GM12875 (cell line): ENCODE measurements around the gene YPEL1.

Experiments used
- H3K4me3 ChIP-seq: one replicate; pipeline ENCODE4 v1.5.1; 2011; ENCODE audit warnings: low read depth, low read length, control low read depth
- TF ChIP-seq, protein P1 (sequence below): IDR thresholded peaks from 2 replicates; pipeline ENCODE4 v1.5.1; 2011; ENCODE audit warnings: low read depth, mild to moderate bottlenecking, control low read depth, inconsistent platforms, low read length, moderate library complexity, borderline replicate concordance; ENCODE audit not compliant: insufficient read depth

YPEL1 gene

DNA sequence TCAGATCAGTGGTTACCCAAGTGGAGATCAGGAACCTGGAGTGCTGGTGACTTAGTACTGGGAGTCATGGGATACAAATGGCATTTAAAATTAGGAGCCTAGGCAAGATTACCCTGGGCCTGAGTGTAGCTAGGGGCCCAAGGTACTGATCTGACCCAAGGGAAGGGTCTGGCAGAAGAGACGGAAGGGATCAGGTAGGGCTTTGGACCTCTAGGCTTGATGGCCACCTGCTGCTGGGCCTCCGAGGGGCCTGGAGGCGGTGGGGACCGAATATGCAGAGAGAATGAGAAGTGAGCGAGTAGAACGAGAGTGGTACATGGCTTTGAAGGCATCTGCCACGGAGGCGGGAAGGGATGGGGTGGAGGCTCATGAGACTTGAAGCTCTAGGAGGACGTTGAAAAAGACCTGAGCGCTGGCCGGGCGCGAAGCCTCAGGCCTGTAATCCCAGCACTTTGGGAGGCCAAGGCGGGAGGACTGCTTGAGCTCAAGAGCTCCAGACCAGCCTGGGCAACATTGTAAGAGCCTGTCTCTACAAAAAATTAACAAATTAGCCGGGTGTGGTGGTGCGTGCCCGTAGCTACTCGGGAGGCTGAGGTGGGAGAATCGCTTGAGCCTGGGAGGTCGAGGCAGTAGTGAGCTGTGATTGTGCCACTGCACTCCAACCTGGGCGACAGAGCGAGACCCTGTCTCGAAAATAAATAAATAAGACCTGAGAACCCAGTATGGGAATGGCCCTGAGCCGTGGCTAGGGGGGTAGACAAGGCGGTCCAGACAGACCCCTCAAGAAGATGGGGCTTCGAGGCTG lies 70.3 kb downstream of the YPEL1 start:
- TF ChIP-seq, protein P1, sequence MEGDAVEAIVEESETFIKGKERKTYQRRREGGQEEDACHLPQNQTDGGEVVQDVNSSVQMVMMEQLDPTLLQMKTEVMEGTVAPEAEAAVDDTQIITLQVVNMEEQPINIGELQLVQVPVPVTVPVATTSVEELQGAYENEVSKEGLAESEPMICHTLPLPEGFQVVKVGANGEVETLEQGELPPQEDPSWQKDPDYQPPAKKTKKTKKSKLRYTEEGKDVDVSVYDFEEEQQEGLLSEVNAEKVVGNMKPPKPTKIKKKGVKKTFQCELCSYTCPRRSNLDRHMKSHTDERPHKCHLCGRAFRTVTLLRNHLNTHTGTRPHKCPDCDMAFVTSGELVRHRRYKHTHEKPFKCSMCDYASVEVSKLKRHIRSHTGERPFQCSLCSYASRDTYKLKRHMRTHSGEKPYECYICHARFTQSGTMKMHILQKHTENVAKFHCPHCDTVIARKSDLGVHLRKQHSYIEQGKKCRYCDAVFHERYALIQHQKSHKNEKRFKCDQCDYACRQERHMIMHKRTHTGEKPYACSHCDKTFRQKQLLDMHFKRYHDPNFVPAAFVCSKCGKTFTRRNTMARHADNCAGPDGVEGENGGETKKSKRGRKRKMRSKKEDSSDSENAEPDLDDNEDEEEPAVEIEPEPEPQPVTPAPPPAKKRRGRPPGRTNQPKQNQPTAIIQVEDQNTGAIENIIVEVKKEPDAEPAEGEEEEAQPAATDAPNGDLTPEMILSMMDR = no peak
- peak overlapping the region; percentile 97 for H3K4me3 ChIP-seq

DNA sequence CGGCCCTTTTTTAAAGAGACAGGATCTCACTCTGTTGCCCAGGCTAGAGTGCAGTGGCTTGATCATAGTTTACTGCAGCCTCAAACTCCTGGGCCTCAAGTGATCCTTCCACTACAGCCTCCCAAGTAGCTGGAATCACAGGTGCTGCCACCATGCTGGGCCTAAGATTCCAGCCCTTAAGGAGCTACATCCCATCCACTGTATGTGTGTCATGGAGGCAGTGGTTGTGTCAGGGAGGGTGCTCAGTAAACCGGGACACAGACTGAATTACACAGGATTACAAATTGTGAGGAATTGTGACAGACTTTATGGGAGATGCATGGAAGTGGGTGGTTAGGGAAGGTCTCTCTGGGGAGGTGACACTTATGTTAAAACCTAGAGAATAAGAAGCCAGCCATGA lies 71.9 kb downstream of the YPEL1 start:
- H3K4me3 ChIP-seq = no peak overlapping the region
- TF ChIP-seq, protein P1 = no peak

DNA sequence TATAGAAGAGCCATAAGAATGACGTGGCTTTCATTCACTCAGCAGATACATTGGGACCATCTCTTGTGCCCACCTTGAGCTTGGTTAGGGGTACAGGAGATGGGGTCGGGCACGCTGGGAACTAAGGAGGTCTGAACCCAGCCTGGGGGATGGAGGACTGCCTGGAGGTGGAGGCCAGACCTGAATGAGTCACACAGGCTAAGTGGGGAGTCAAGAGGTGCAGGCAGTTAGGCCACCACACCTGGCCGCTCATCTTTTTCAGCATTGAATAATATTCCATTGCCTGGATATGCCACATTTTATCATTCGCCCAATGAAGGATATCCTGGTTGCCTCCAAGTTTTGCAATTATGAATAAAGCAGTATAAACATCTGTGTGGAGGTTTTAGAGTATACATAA lies 73.6 kb downstream of the YPEL1 start:
- TF ChIP-seq, protein P1 = no peak
- no peak overlapping the region for H3K4me3 ChIP-seq

DNA sequence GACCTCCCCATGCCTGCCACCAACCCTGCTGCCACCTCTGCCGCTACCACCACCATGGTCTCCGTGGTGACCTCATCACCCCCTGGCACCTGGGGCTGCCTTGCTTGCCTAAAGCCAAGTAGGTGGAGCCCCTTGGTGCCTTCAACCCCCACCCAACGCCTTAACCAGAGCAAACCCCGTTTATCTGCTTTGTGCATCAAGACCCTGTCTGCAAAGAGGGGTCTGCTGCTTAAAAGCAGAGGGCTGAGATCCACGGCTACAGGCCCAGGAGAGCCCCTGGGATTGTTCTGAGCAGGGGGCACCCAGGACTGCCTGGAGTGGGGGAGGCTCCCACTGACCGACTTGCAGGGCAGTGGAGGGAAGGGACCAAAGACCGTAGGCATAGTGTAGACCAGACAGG lies 74.7 kb downstream of the YPEL1 start:
- TF ChIP-seq, protein P1 = no peak

GRCh38 chr22:21659864-21660525 lies 75.6 kb downstream of the YPEL1 start:
- H3K4me3 ChIP-seq = no peak overlapping the region
- TF ChIP-seq, protein P1 = no peak

More for the DNA sequence above, 74.7 kb downstream of the YPEL1 start:
- H3K4me3 ChIP-seq = no peak overlapping the region

- TF ChIP-seq, protein P1 = peak; percentile 39
- peak overlapping the region; percentile 50 for H3K4me3 ChIP-seq
Observed at GRCh38 chr22:21657360-21658032, 78.1 kb downstream of the YPEL1 start.

GRCh38 chr22:21657020-21657359 lies 78.6 kb downstream of the YPEL1 start:
- TF ChIP-seq, protein P1 = no peak
- peak overlapping the region; percentile 50 for H3K4me3 ChIP-seq
